ENCODE results near the gene LRP2BP. TPM values are rescaled to one million over a fixed set of nuclear protein-coding genes. Genes with fewer than 3 reads are reported as not detected.

LRP2BP gene
- total RNA-seq, 1 experiment from 2014 or later = 0.43 TPM

GRCh38 chr4:185404031-185404430, 8.3 kb upstream of the LRP2BP start:
- Histone ChIP-seq H3K9me3 (no peaks in the 10 kb centered on the region), H3K36me3 (no peaks in the 10 kb centered on the region; the same call in 1 of the 2 replicates), H3K4me3 (no peak overlapping the region), H3K27me3 (no peaks in the 10 kb centered on the region)
- no peak for DNase-seq

DNA sequence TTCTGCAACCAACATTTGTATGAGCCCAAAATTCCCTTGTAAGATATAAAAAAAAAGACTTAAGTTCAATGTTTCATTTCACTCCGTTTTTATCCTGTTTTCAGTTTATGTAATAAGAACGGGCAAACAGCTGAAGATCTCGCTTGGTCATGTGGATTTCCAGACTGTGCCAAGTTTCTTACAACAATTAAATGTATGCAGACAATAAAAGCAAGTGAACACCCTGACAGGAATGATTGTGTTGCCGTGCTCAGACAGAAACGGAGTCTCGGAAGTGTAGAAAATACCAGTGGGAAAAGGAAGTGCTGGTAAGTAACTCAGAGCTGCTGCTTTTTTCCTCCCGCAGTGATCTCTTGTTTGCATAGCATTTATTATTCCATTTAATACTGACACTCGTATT, 3.7 kb upstream of the LRP2BP start:
- Histone ChIP-seq H3K9me3 (no peaks in the 10 kb centered on the region), H3K27me3 (no peaks in the 10 kb centered on the region), H3K36me3 (no peaks in the 10 kb centered on the region; the same call in 1 of the 2 replicates), H3K4me3 (no peak overlapping the region)
- DNase-seq = no peak

- no peaks in the 10 kb centered on the region; the same call in 1 of the 2 replicates for H3K36me3 ChIP-seq
- no peaks in the 10 kb centered on the region for H3K27me3 ChIP-seq
- no peaks in the 10 kb centered on the region for H3K9me3 ChIP-seq
- no peak overlapping the region for H3K4me3 ChIP-seq
- no peak for DNase-seq
Measured at GRCh38 chr4:185398618-185399017, 2.9 kb upstream of the LRP2BP start.

GRCh38 chr4:185396724-185397385, 1.1 kb upstream of the LRP2BP start, which contains the start of gene ANKRD37:
ANKRD37 (plus strand) TSS chr4:185396841; CDS start chr4:185396924, 83 bp downstream.
- Histone ChIP-seq H3K4me3 (peak within 1 kb of the TSS; percentile 68), H3K9me3 (no peaks in the 10 kb centered on the region), H3K27me3 (no peaks in the 10 kb centered on the region), H3K36me3 (no peaks in the 10 kb centered on the region; the same call in 1 of the 2 replicates)
- no peak for DNase-seq

- Histone ChIP-seq H3K4me3 (peak overlapping the region; percentile 68), H3K9me3 (no peaks in the 10 kb centered on the region), H3K36me3 (no peaks in the 10 kb centered on the region; the same call in 1 of the 2 replicates), H3K27me3 (no peaks in the 10 kb centered on the region)
- DNase-seq = peak; percentile 93
Measured at GRCh38 chr4:185395956-185396723, 416 bp upstream of the LRP2BP start.

- Histone ChIP-seq H3K4me3 (peak overlapping the region; percentile 68), H3K36me3 (no peaks in the 10 kb centered on the region), H3K27me3 (no peaks in the 10 kb centered on the region), H3K9me3 (no peaks in the 10 kb centered on the region)
- no peak for DNase-seq
Measured at GRCh38 chr4:185394568-185395237, 1.0 kb downstream of the LRP2BP start.

- Histone ChIP-seq H3K36me3 (no peaks in the 10 kb centered on the region), H3K27me3 (no peaks in the 10 kb centered on the region), H3K4me3 (no peak overlapping the region), H3K9me3 (no peaks in the 10 kb centered on the region)
- no peak for DNase-seq
Measured at GRCh38 chr4:185392156-185392555, 3.6 kb downstream of the LRP2BP start.

DNA sequence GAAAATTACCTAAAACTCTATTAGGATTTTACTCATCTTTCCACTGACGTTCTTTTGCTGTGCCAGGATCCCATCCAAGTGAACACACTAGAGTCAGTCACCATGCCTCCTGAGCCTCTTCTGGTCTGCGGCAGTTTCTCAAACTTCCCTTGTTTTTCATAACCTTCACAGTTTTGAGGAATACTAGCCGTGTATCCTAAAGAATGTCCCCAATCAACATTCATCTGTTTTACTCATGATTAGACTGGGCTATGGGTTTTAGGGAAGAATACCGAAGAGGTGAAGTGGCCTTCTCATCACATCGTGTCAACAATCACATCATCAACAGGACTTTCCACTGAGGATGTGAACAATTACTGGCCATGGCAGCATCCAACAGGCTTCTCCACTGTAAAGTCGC, 4.8 kb downstream of the LRP2BP start:
- no peak for DNase-seq
- Histone ChIP-seq H3K9me3 (no peaks in the 10 kb centered on the region), H3K4me3 (no peak overlapping the region), H3K27me3 (no peaks in the 10 kb centered on the region), H3K36me3 (no peaks in the 10 kb centered on the region)

GRCh38 chr4:185387957-185388356, 7.8 kb downstream of the LRP2BP start:
- no peak for DNase-seq
- H3K9me3 ChIP-seq = no peaks in the 10 kb centered on the region
- no peak overlapping the region for H3K4me3 ChIP-seq
- H3K27me3 ChIP-seq = no peaks in the 10 kb centered on the region
- no peaks in the 10 kb centered on the region for H3K36me3 ChIP-seq

DNA sequence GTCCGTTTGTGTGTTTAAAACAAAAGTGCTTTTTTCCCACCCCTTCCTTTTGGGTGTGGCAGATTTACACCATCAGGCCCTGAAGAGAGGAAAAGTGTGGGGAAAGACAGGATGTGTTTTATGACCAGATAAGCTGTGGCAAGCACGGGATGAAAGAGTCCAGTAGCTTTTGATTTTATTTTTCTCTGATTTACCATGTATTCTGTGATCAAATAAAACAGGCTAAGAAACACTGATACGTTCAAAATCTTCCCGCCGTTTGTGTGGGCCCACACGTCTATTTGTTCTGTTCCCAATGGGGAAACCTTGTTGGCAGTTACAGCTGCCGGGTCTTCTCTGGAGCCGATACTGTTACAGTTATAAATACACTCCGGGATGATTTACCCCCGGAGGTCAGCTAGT, 10.8 kb downstream of the LRP2BP start:
- no peaks in the 10 kb centered on the region for H3K36me3 ChIP-seq
- DNase-seq = no peak
- no peak overlapping the region for H3K4me3 ChIP-seq
- H3K27me3 ChIP-seq = no peaks in the 10 kb centered on the region
- H3K9me3 ChIP-seq = no peaks in the 10 kb centered on the region

- Histone ChIP-seq H3K9me3 (no peaks in the 10 kb centered on the region), H3K36me3 (no peaks in the 10 kb centered on the region), H3K4me3 (no peak overlapping the region), H3K27me3 (no peaks in the 10 kb centered on the region)
- no peak for DNase-seq
Measured at GRCh38 chr4:185384061-185384460, 11.7 kb downstream of the LRP2BP start.

DNA sequence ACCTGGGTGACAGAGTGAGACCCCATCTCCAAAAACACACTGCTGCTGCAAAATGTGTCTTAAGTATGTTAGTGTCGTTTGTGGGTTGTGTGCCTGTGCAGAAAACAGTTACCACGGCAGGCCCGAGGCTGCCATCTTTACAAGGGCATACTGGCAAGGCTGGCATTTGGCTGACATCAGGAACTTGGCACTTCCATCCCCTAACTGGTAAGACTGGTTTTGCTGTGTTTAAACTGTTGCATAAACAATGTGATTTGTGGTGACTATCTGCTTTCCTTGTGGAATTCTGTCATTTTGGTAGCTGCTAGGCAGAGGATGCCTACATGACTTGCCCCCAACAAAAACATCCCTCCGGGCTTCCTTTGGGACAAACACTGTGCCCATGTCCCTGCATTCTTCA, 12.3 kb downstream of the LRP2BP start:
- no peaks in the 10 kb centered on the region for H3K27me3 ChIP-seq
- no peak overlapping the region for H3K4me3 ChIP-seq
- no peaks in the 10 kb centered on the region for H3K9me3 ChIP-seq
- H3K36me3 ChIP-seq = no peaks in the 10 kb centered on the region
- no peak for DNase-seq

GRCh38 chr4:185382754-185383153, 13.0 kb downstream of the LRP2BP start:
- Histone ChIP-seq H3K36me3 (no peaks in the 10 kb centered on the region), H3K9me3 (no peaks in the 10 kb centered on the region), H3K4me3 (no peak overlapping the region), H3K27me3 (no peaks in the 10 kb centered on the region)
- no peak for DNase-seq

DNA sequence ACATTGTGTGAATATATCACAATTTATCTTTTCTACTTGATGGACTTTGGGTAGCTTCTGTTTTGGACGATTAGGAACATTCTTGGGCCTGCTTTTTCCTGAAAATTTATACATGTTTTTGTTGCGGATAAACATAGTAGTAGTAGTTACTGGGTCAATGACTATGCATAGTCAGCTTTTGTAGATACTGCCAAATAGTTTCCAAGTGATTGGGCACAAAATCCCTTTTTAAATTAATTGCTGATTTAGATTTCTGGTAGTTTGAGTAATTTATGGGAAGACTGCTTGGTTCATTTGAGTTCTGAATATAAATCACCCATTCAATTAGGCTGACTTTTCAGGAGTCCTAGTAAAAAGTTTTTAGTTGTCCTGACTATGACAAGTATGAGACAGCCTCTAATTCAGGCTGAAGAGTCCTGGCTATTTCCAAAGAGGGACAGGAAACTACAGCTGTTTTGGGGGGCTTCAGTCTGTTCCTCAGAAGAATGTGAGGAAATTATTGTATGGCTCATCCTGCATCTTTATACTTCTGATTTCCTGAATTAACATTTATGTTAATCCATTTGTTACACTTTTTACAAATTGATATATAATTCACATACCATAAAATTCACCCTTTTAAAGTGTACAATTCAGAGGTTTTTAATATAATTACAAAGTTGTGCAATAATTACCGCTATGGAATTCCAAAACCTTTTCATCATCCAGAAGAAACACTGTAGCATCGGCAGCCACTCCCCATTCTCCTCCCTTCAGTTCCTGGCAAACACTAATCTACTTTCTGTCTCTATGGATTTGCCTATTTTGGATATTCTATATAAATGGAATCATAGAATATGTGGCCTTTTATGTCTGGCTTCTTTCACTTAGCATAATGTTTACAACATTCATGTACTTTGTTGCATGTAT, 14.2 kb downstream of the LRP2BP start:
- Histone ChIP-seq H3K9me3 (no peaks in the 10 kb centered on the region), H3K36me3 (no peaks in the 10 kb centered on the region), H3K27me3 (no peaks in the 10 kb centered on the region), H3K4me3 (no peak overlapping the region)
- no peak for DNase-seq

DNA sequence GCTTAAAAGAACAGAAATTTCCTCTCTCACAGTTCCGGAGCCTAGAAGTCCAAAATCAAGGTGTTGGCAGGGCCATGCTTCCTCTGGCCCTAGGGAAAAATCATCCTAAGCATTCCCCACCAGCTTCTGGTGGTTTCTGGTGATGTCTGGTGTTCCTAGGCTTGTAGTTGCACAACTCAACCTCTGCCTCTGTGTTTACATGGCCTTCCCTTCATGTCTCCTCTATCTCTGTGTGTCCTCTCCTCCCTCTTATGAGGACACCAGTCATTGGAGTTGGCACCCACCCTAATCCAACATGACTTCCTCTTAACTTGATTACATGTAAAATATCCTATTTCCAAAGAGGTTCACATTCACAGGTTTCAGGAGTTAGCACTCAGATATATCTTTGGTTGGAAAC, 15.4 kb downstream of the LRP2BP start:
- no peaks in the 10 kb centered on the region for H3K9me3 ChIP-seq
- H3K27me3 ChIP-seq = no peaks in the 10 kb centered on the region
- no peak overlapping the region for H3K4me3 ChIP-seq
- no peaks in the 10 kb centered on the region for H3K36me3 ChIP-seq
- no peak for DNase-seq
